DND-41 (cell line): ENCODE data around the gene SEMA3A.

Source experiments
- ATAC-seq: fragments of 200-7000 bp; cut with Tn5 transposase; 3 replicates; pipeline ENCODE4 v1.9.1; 2021; ENCODE audit warnings: low read depth; ENCODE audit not compliant: insufficient read depth
- DNase-seq: peaks from one replicate; pipeline ENCODE4 v3.0.0-alpha.2; 2020
- H2AFZ ChIP-seq: 2 replicates; pipeline ENCODE4 v1.6.0; 2012; ENCODE audit warnings: low read depth, low read length
- H3K27ac ChIP-seq: 2 replicates; pipeline ENCODE4 v1.5.1; 2012; ENCODE audit warnings: low read length, inconsistent platforms
- H3K27me3 ChIP-seq: fragments of 200-600 bp; sonication (generic); 2 replicates; pipeline ENCODE4 v1.6.0; 2012; ENCODE audit warnings: low read length, mild to moderate bottlenecking, inconsistent platforms; ENCODE audit not compliant: insufficient read depth, poor library complexity
- H3K36me3 ChIP-seq: 2 replicates; pipeline ENCODE4 v1.5.1; 2012; ENCODE audit warnings: low read length, inconsistent platforms; ENCODE audit not compliant: insufficient read depth
- H3K4me1 ChIP-seq: 2 replicates; pipeline ENCODE4 v1.5.1; 2012; ENCODE audit warnings: mild to moderate bottlenecking, low read length; ENCODE audit not compliant: insufficient read depth
- H3K4me2 ChIP-seq: 2 replicates; pipeline ENCODE4 v1.6.0; 2012; ENCODE audit warnings: mild to moderate bottlenecking, moderate library complexity, low read length, inconsistent platforms; ENCODE audit not compliant: insufficient read depth
- H3K4me3 ChIP-seq, 2 experiments: fragments of 200-600 bp in 1 of 2; shearing (Covaris generic) in 1 of 2; 2 replicates each; pipeline ENCODE4 v1.5.1; 2012 to 2016; ENCODE audit warnings: inconsistent platforms in 2 of 2, low read length in 2 of 2, mild to moderate bottlenecking in 2 of 2, low read depth in 1 of 2, moderate library complexity in 1 of 2
- H3K79me2 ChIP-seq: 2 replicates; pipeline ENCODE4 v1.6.0; 2012; ENCODE audit warnings: low read length, inconsistent platforms; ENCODE audit not compliant: insufficient read depth
- H3K9ac ChIP-seq: 2 replicates; pipeline ENCODE4 v1.6.0; 2012; ENCODE audit warnings: low read depth, mild to moderate bottlenecking, inconsistent platforms, low read length, moderate library complexity
- H3K9me3 ChIP-seq: 2 replicates; pipeline ENCODE4 v1.5.1; 2012; ENCODE audit warnings: low read length, moderate library complexity, mild to moderate bottlenecking, inconsistent platforms; ENCODE audit not compliant: insufficient read depth, severe bottlenecking
- H4K20me1 ChIP-seq: 2 replicates; pipeline ENCODE4 v1.6.0; 2012; ENCODE audit warnings: low read length; ENCODE audit not compliant: insufficient read depth
- CTCF ChIP-seq: IDR thresholded peaks from 2 replicates; pipeline ENCODE4 v1.5.1; 2012; ENCODE audit warnings: borderline replicate concordance, low read length, moderate library complexity, mild to moderate bottlenecking; ENCODE audit not compliant: poor library complexity, severe bottlenecking; ENCODE audit errors: extremely low read depth
- EZH2 ChIP-seq: IDR thresholded peaks from 3 replicates; pipeline ENCODE4 v1.6.1; 2012; ENCODE audit warnings: borderline replicate concordance, low read depth, mild to moderate bottlenecking, moderate library complexity, low read length, inconsistent platforms; ENCODE audit not compliant: severe bottlenecking

The SEMA3A gene

GRCh38 chr7:84073186-84073875 is 121.3 kb downstream of the SEMA3A start:
- Histone ChIP-seq H3K4me1 (peaks cover 11% of the 10 kb centered on the region; the same call in 1 of the 2 replicates), H3K4me2 (no peak overlapping the region), H3K27me3 (no peaks in the 10 kb centered on the region), H3K4me3 (no peak overlapping the region), H3K9ac (no peak overlapping the region), H3K36me3 (no peaks in the 10 kb centered on the region), H2AFZ (peak overlapping the region; percentile 71), H3K79me2 (no peaks in the 10 kb centered on the region), H3K27ac (no peak overlapping the region; the same call in 1 of the 2 replicates), H4K20me1 (no peaks in the 10 kb centered on the region), H3K9me3 (no peaks in the 10 kb centered on the region)
- ATAC-seq (no peak; the same call in 2 of the 3 replicates), DNase-seq (no peak)
- TF ChIP-seq CTCF (no peak), EZH2 (no peak)

- ATAC-seq (no peak), DNase-seq (no peak)
- no peak overlapping the region for H3K4me3 ChIP-seq
- no peaks in the 10 kb centered on the region for H3K36me3 ChIP-seq
- no peaks in the 10 kb centered on the region for H4K20me1 ChIP-seq
- H3K79me2 ChIP-seq = no peaks in the 10 kb centered on the region
- H2AFZ ChIP-seq = no peak overlapping the region
- TF ChIP-seq CTCF = no peak
- TF ChIP-seq EZH2 = no peak
- no peaks in the 10 kb centered on the region for H3K27me3 ChIP-seq
- no peaks in the 10 kb centered on the region for H3K9me3 ChIP-seq
- H3K4me1 ChIP-seq = peaks cover 7% of the 10 kb centered on the region; the same call in 1 of the 2 replicates
- H3K4me2 ChIP-seq = no peak overlapping the region
- no peak overlapping the region for H3K9ac ChIP-seq
- no peak overlapping the region for H3K27ac ChIP-seq
These were observed 123.8 kb downstream of the SEMA3A start for GRCh38 chr7:84070770-84071169.

DNA sequence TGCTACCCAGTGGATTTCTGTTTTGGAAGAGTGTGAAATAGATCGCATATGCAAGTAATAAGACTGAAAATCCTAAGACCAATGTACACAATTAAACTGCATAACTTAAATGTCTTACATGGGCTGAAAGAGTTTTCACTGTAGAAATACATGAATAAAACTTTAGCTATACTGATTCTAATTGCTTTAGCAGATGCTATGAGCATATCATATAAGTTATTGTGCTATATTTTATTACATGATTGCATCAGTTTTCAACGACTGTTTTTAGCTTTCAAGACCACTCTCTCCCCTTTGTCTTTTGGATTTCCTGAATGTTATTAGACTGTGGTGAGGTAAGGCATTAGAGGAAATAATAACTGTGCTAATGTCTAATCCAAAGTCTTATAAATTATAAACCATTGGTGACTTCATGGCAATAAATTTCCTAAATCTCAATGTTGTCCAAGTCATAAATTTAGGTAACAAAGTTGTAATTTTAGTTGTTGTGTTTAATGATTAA is 124.5 kb downstream of the SEMA3A start:
- no peaks in the 10 kb centered on the region for H3K79me2 ChIP-seq
- no peaks in the 10 kb centered on the region for H3K9me3 ChIP-seq
- H2AFZ ChIP-seq = peak overlapping the region; percentile 42
- no peak overlapping the region for H3K27ac ChIP-seq
- no peak for TF ChIP-seq EZH2
- no peak for TF ChIP-seq CTCF
- ATAC-seq (no peak), DNase-seq (no peak)
- H3K9ac ChIP-seq = no peak overlapping the region
- H3K4me3 ChIP-seq = no peak overlapping the region
- peaks cover 7% of the 10 kb centered on the region; the same call in 1 of the 2 replicates for H3K4me1 ChIP-seq
- H3K27me3 ChIP-seq = no peaks in the 10 kb centered on the region
- H3K4me2 ChIP-seq = no peak overlapping the region
- H4K20me1 ChIP-seq = no peaks in the 10 kb centered on the region
- H3K36me3 ChIP-seq = no peaks in the 10 kb centered on the region
